Astrocyte (in vitro differentiated cells and primary cell): Measurements from ENCODE around the gene DYRK1A.

ENCODE experiments used
- EZH2 ChIP-seq: IDR thresholded peaks from 2 replicates; pipeline ENCODE4 v1.6.1; 2012; ENCODE audit warnings: mild to moderate bottlenecking, low read length, inconsistent platforms; ENCODE audit not compliant: insufficient read depth
- TF ChIP-seq, protein P1 (sequence below): IDR thresholded peaks from 2 replicates; pipeline ENCODE4 v1.5.1; 2011; ENCODE audit warnings: low read depth, mild to moderate bottlenecking, inconsistent platforms, low read length, moderate library complexity; ENCODE audit not compliant: insufficient read depth

DNA sequence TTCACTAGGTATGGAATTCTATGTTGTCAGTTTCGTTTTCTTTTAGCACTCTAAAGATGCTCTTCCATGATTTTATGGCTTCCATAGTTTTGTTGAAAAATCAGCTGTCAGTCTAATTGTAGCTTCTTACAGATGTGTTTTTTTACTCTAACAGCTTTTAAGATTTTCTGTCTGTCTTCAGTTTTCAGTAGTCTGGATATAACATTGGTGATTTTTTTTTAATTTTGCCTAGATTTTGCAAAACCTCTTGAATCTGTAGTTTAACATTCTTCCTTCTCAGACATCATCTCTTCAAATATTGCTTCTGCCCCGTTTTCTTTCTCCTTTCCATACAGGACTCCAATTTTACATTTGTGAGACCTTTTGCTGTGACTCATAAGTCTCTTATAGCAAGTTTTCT, 17.9 kb upstream of the DYRK1A start:
- no peak for TF ChIP-seq EZH2
- TF ChIP-seq, protein P1, sequence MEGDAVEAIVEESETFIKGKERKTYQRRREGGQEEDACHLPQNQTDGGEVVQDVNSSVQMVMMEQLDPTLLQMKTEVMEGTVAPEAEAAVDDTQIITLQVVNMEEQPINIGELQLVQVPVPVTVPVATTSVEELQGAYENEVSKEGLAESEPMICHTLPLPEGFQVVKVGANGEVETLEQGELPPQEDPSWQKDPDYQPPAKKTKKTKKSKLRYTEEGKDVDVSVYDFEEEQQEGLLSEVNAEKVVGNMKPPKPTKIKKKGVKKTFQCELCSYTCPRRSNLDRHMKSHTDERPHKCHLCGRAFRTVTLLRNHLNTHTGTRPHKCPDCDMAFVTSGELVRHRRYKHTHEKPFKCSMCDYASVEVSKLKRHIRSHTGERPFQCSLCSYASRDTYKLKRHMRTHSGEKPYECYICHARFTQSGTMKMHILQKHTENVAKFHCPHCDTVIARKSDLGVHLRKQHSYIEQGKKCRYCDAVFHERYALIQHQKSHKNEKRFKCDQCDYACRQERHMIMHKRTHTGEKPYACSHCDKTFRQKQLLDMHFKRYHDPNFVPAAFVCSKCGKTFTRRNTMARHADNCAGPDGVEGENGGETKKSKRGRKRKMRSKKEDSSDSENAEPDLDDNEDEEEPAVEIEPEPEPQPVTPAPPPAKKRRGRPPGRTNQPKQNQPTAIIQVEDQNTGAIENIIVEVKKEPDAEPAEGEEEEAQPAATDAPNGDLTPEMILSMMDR: no peak
